B cell (primary cell): ENCODE measurements around the gene CATSPERB. TPM values are rescaled to one million over a fixed set of nuclear protein-coding genes. Genes with fewer than 3 reads are reported as not detected.

Source experiments
- ATAC-seq: fragments of 200-7000 bp; cut with Tn5 transposase; one replicate; pipeline ENCODE4 v1.10.0; 2021; ENCODE audit warnings: low read depth, mild to moderate bottlenecking, moderate number of reproducible peaks, moderate library complexity
- CTCF ChIA-PET: fragments of 350-600 bp; sonication (Branson Sonifier 250); formaldehyde crosslinking; loops from one replicate; lab custom pipeline; 2021; ENCODE audit warnings: antibody characterized with exemption, inconsistent platforms; lab: Charles Lee
- POLR2A ChIA-PET: fragments of 350-600 bp; sonication (Branson Sonifier 250); formaldehyde crosslinking; loops from one replicate; lab custom pipeline; 2021; ENCODE audit warnings: antibody characterized with exemption; lab: Charles Lee
- DNase-seq: peaks from one replicate; pipeline ENCODE4 v3.0.0; 2013
- H2AFZ ChIP-seq: 2 replicates; pipeline ENCODE4 v1.6.1; 2012; ENCODE audit warnings: mild to moderate bottlenecking, low read depth, low read length; ENCODE audit not compliant: insufficient read depth, poor library complexity, severe bottlenecking
- H3K27ac ChIP-seq, 2 donors: 1 replicate in 1 of 2; 2 replicates in 1 of 2; pipeline ENCODE4 v1.5.1; 2012 to 2013; ENCODE audit warnings: low read length in 2 of 2, mild to moderate bottlenecking in 2 of 2, moderate library complexity in 1 of 2
- H3K27me3 ChIP-seq, 4 experiments: fragments of 200-600 bp in 1 of 4; sonication (generic) in 1 of 4; replicated peaks in 1 of 4; 1 replicate in 2 of 4; 2 replicates in 2 of 4; pipeline versions ENCODE4 v1.6.1 to v1.7.0; 2013 to 2016; ENCODE audit warnings: low read length in 3 of 4, mild to moderate bottlenecking in 2 of 4, mixed read lengths in 1 of 4, moderate library complexity in 1 of 4; ENCODE audit not compliant: insufficient read depth in 4 of 4, control insufficient read depth in 3 of 4; ENCODE audit errors: control extremely low read depth in 1 of 4
- H3K36me3 ChIP-seq, 2 experiments: replicated peaks in 1 of 2; 1 replicate in 1 of 2; 2 replicates in 1 of 2; pipeline versions ENCODE4 v1.6.1 to v1.7.1; 2013; ENCODE audit warnings: low read length in 1 of 2; ENCODE audit not compliant: insufficient read depth in 2 of 2, control insufficient read depth in 1 of 2; ENCODE audit errors: control extremely low read depth in 1 of 2, extremely low read depth in 1 of 2
- H3K4me1 ChIP-seq, 2 donors: fragments of 200-600 bp in 1 of 2; sonication (generic) in 1 of 2; 1 replicate in 1 of 2; 2 replicates in 1 of 2; pipeline versions ENCODE4 v1.5.1 to v1.6.1; 2013 to 2017; ENCODE audit warnings: low read length in 2 of 2; ENCODE audit not compliant: control insufficient read depth in 2 of 2, insufficient read depth in 2 of 2
- H3K4me2 ChIP-seq: replicated peaks from 2 replicates; pipeline ENCODE3; 2012; ENCODE audit warnings: mild to moderate bottlenecking, low read depth, low read length; ENCODE audit not compliant: poor library complexity, severe bottlenecking
- H3K4me3 ChIP-seq, 5 experiments: fragments of 200-600 bp in 1 of 5; sonication (generic) in 1 of 5; 1 replicate in 3 of 5; 2 replicates in 2 of 5; pipeline versions ENCODE4 v1.5.1 to v1.7.0; 2011 to 2016; ENCODE audit warnings: low read length in 4 of 5, mild to moderate bottlenecking in 4 of 5, low read depth in 2 of 5, control low read depth in 1 of 5, moderate library complexity in 1 of 5; ENCODE audit not compliant: insufficient read depth in 1 of 5; ENCODE audit errors: control extremely low read depth in 1 of 5, extremely low read depth in 1 of 5
- H3K79me2 ChIP-seq: fragments of 200-600 bp; sonication (generic); one replicate; pipeline ENCODE4 v1.6.0; 2016; ENCODE audit warnings: low read length; ENCODE audit not compliant: control insufficient read depth, insufficient read depth
- H3K9ac ChIP-seq: fragments of 200-600 bp; sonication (generic); 2 replicates; pipeline ENCODE4 v1.6.1; 2017; ENCODE audit warnings: mild to moderate bottlenecking, low read length, moderate library complexity
- H3K9me3 ChIP-seq, 3 donors: one replicate each; pipeline versions ENCODE4 v1.6.1 to v1.7.1; 2013; ENCODE audit warnings: low read length in 2 of 3; ENCODE audit not compliant: control insufficient read depth in 2 of 3, insufficient read depth in 1 of 3; ENCODE audit errors: control extremely low read depth in 1 of 3
- H4K20me1 ChIP-seq: 2 replicates; pipeline ENCODE4 v1.6.0; 2012; ENCODE audit warnings: mild to moderate bottlenecking, low read length; ENCODE audit not compliant: insufficient read depth, control insufficient read depth, poor library complexity, severe bottlenecking
- H3K27ac Mint-ChIP-seq: one replicate; pipeline ENCODE4 v1.8.0; 2021; ENCODE audit warnings: mixed read lengths
- H3K27me3 Mint-ChIP-seq: one replicate; pipeline ENCODE4 v1.8.0; 2021; ENCODE audit warnings: mixed read lengths
- H3K4me1 Mint-ChIP-seq: one replicate; pipeline ENCODE4 v1.8.0; 2021; ENCODE audit warnings: mixed read lengths
- H3K4me3 Mint-ChIP-seq: one replicate; pipeline ENCODE4 v1.8.0; 2021; ENCODE audit warnings: mixed read lengths
- H3K9me3 Mint-ChIP-seq: one replicate; pipeline ENCODE4 v1.8.0; 2022; ENCODE audit warnings: mixed read lengths; ENCODE audit not compliant: insufficient read depth
- EZH2 ChIP-seq: IDR thresholded peaks from 2 replicates; pipeline ENCODE4 v1.6.1; 2012; ENCODE audit warnings: borderline replicate concordance, low read depth, mild to moderate bottlenecking, moderate library complexity, low read length; ENCODE audit not compliant: insufficient read depth, poor library complexity, severe bottlenecking
- WGBS: methylation state at CpG from one replicate; pipeline ENCODE4 v1.1.5; 2013; ENCODE audit warnings: missing lambda C conversion rate; ENCODE audit not compliant: insufficient coverage; 5-methylcytosine and 5-hydroxymethylcytosine counted together
- intact Hi-C: fragments of 100-400 bp; cut with micrococcal nuclease; formaldehyde crosslinking; loops from one replicate; pipeline ENCODE4 v1.10.0; 2022
- polyA plus RNA-seq: library from polyadenylated mRNA; depleted of rRNA; stranded (reverse); fragments of >200 nt; gene quantifications from 2 replicates; pipeline ENCODE4 v1.2.3, GENCODE V29; 2012
- total RNA-seq, 2 donors: library from RNA; stranded (reverse); fragments of 120-200 nt in 1 of 2; gene quantifications; 1 replicate in 1 of 2; 2 replicates in 1 of 2; pipeline versions ENCODE4 v1.2.3 to v1.2.4, GENCODE V29; 2013 to 2022
- TF ChIP-seq, protein P1 (sequence below): fragments of 200-600 bp; IDR thresholded peaks from one replicate; pipeline ENCODE4 v1.8.0; 2022; ENCODE audit warnings: antibody characterized with exemption, mild to moderate bottlenecking

Gene CATSPERB
- total and polyA plus RNA-seq, 2 donors (not counting 1 experiment from before 2014, with no cell fraction given), result 0.12 to 0.18 TPM

GRCh38 chr14:91660790-91661189 is 71.1 kb downstream of the CATSPERB start:
- H3K4me2 ChIP-seq, result no peak overlapping the region
- no peak for ATAC-seq
- no peaks in the 10 kb centered on the region for H3K36me3 ChIP-seq
- Mint-ChIP-seq H3K9me3 (no peaks in the 10 kb centered on the region), H3K4me3 (no peak overlapping the region), H3K4me1 (no peaks in the 10 kb centered on the region), H3K27me3 (peaks cover 7% of the 10 kb centered on the region), H3K27ac (no peak overlapping the region)
- no peaks in the 10 kb centered on the region for H3K79me2 ChIP-seq
- TF ChIP-seq, protein P1, sequence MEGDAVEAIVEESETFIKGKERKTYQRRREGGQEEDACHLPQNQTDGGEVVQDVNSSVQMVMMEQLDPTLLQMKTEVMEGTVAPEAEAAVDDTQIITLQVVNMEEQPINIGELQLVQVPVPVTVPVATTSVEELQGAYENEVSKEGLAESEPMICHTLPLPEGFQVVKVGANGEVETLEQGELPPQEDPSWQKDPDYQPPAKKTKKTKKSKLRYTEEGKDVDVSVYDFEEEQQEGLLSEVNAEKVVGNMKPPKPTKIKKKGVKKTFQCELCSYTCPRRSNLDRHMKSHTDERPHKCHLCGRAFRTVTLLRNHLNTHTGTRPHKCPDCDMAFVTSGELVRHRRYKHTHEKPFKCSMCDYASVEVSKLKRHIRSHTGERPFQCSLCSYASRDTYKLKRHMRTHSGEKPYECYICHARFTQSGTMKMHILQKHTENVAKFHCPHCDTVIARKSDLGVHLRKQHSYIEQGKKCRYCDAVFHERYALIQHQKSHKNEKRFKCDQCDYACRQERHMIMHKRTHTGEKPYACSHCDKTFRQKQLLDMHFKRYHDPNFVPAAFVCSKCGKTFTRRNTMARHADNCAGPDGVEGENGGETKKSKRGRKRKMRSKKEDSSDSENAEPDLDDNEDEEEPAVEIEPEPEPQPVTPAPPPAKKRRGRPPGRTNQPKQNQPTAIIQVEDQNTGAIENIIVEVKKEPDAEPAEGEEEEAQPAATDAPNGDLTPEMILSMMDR, result no peak
- no peak for TF ChIP-seq EZH2
- no peak for DNase-seq
- CTCF ChIA-PET, result no interaction called here
- POLR2A ChIA-PET, result no interaction called here
- H3K4me1 ChIP-seq, result no peaks in the 10 kb centered on the region
- H3K9me3 ChIP-seq, result no peaks in the 10 kb centered on the region
- intact Hi-C loops, result no loop called here
- no peak overlapping the region for H2AFZ ChIP-seq
- no CpG with 5 or more reads among the region's 2 CpGs for WGBS
- H4K20me1 ChIP-seq, result no peaks in the 10 kb centered on the region
- H3K4me3 ChIP-seq, result no peak overlapping the region
- no peaks in the 10 kb centered on the region for H3K27me3 ChIP-seq
- no peak overlapping the region for H3K9ac ChIP-seq
- H3K27ac ChIP-seq, result no peak overlapping the region

GRCh38 chr14:91654836-91655235 is 77.0 kb downstream of the CATSPERB start:
- H3K9me3 ChIP-seq, result no peaks in the 10 kb centered on the region
- TF ChIP-seq EZH2, result no peak
- ChIA-PET POLR2A (no interaction called here), CTCF (no interaction called here)
- no peak overlapping the region for H3K9ac ChIP-seq
- Mint-ChIP-seq H3K27me3 (peaks cover 22% of the 10 kb centered on the region), H3K9me3 (no peaks in the 10 kb centered on the region), H3K27ac (no peak overlapping the region), H3K4me3 (no peak overlapping the region), H3K4me1 (no peaks in the 10 kb centered on the region)
- no peak for DNase-seq
- H2AFZ ChIP-seq, result no peak overlapping the region
- WGBS, result no CpG with 5 or more reads among the region's 1 CpG
- no peaks in the 10 kb centered on the region for H3K4me1 ChIP-seq
- H3K36me3 ChIP-seq, result no peaks in the 10 kb centered on the region
- H3K27ac ChIP-seq, result no peak overlapping the region
- H3K4me3 ChIP-seq, result no peak overlapping the region
- no peak for ATAC-seq
- no peaks in the 10 kb centered on the region for H4K20me1 ChIP-seq
- H3K79me2 ChIP-seq, result no peaks in the 10 kb centered on the region
- H3K4me2 ChIP-seq, result no peak overlapping the region
- intact Hi-C loops, result loop anchor here (5.0 kb wide), 1 partner anchor 342 kb away; no protein-coding TSS in a partner anchor
- peaks cover 0 to 5% (median 0%) of the 10 kb centered on the region in 4 experiments for H3K27me3 ChIP-seq
